ENCODE data around the gene RAD51AP2. TPM values are rescaled to one million over a fixed set of nuclear protein-coding genes. Genes with fewer than 3 reads are reported as not detected.
A peak's percentile ranks its signal among the peaks of the same experiment; 100 is the strongest.

The RAD51AP2 gene
- total and polyA plus RNA-seq, 2 of the 13 experiments (the other 11 are each of a cell fraction or from before 2014, with no cell fraction given): 0.11 to 0.12 TPM

DNA sequence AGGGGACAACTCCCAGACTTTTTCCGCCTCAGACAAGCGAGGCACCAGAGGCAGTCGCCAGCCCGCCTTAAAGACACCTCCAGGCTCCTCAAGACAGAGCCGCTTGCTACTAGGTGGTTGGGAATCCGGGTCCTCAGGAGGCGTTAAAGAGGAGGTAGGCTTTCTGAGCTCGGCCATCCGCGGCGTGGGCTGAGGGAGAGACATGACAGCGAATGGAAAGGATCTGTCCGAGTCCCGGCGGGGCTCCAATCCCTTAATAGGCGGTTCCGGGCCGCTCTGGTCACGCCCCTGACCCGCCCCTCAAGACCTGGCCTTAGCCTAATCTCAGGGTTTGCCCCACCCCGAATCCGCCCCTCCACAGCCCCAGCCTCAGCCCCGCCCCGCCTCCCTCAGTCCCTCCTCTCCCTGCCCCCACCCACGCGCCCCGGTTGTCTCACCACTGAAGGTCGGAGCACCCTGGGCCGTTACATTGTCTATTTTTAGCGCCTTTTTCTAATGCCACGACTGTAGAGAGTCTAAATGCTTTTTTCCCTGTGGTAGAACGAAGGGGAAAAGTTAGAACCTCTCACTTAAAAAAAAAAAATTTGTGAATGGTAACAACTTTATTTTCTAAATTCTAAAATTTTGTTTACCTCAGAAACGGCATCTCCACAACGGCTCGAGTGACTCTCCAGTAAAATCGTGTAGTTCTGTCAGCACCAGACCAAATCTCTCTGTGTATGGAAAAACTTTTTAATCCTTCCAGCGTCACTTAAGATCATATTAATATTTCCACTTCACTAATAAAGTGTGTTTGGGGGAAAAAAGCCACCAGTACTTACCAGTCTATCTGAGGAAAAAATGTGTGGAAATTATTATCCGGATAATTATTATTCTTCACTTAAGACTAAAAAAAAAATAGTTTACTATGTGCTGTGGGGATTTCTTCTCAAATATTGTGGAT, at the start of gene RAD51AP2 (continued):
- TF ChIP-seq ZFY (CRISPR knock-in tag; IDR thresholded peaks at IDR 0.05) (no peak), ZNF766 (CRISPR knock-in tag; IDR thresholded peaks at IDR 0.05; ENCODE audit: borderline replicate concordance) (no peak), ZBTB1 (CRISPR knock-in tag; IDR thresholded peaks at IDR 0.05; ENCODE audit: borderline replicate concordance) (no peak), ZNF547 (CRISPR knock-in tag; IDR thresholded peaks at IDR 0.05) (peak; percentile 29; the same call in 1 of the 2 replicates), MIER3 (CRISPR knock-in tag; IDR thresholded peaks at IDR 0.05; ENCODE audit: borderline replicate concordance) (no peak), U2AF1 (optimal IDR thresholded peaks at IDR 0.05; ENCODE audit: low read depth, low read length) (no peak), SP5 (CRISPR knock-in tag; IDR thresholded peaks at IDR 0.05; ENCODE audit: borderline replicate concordance, low read depth) (no peak), EED (CRISPR knock-in tag; IDR thresholded peaks at IDR 0.05) (no peak), RNF2 (conservative IDR thresholded peaks at IDR 0.05; ENCODE audit: low read depth) (no peak), CCDC6 (CRISPR knock-in tag; IDR thresholded peaks at IDR 0.05) (no peak), ZEB1 (IDR thresholded peaks at IDR 0.05; ENCODE audit: insufficient replicate concordance, low read depth) (peak; percentile 91), ZNF235 (CRISPR knock-in tag; IDR thresholded peaks at IDR 0.05; ENCODE audit: borderline replicate concordance) (no peak), ZNF264 (CRISPR knock-in tag; IDR thresholded peaks at IDR 0.05) (no peak), SMYD3 (CRISPR knock-in tag; IDR thresholded peaks at IDR 0.05) (no peak), ZC3H4 (CRISPR knock-in tag; IDR thresholded peaks at IDR 0.05; ENCODE audit: borderline replicate concordance) (no peak), WIZ (CRISPR knock-in tag; IDR thresholded peaks at IDR 0.05) (no peak), IKZF1 (IDR thresholded peaks at IDR 0.05) (no peak), RELA (CRISPR knock-in tag; IDR thresholded peaks at IDR 0.05) (no peak), HOXA5 (CRISPR knock-in tag; IDR thresholded peaks at IDR 0.05) (no peak), MEF2D (CRISPR knock-in tag; IDR thresholded peaks at IDR 0.05) (peak; percentile 61; the same call in 1 of the 2 replicates)
- TF ChIP-seq, protein P1, sequence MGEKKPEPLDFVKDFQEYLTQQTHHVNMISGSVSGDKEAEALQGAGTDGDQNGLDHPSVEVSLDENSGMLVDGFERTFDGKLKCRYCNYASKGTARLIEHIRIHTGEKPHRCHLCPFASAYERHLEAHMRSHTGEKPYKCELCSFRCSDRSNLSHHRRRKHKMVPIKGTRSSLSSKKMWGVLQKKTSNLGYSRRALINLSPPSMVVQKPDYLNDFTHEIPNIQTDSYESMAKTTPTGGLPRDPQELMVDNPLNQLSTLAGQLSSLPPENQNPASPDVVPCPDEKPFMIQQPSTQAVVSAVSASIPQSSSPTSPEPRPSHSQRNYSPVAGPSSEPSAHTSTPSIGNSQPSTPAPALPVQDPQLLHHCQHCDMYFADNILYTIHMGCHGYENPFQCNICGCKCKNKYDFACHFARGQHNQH (CRISPR knock-in tag; IDR thresholded peaks at IDR 0.05): peak; percentile 50; the same call in 1 of the 2 replicates
- TF ChIP-seq, protein P2, sequence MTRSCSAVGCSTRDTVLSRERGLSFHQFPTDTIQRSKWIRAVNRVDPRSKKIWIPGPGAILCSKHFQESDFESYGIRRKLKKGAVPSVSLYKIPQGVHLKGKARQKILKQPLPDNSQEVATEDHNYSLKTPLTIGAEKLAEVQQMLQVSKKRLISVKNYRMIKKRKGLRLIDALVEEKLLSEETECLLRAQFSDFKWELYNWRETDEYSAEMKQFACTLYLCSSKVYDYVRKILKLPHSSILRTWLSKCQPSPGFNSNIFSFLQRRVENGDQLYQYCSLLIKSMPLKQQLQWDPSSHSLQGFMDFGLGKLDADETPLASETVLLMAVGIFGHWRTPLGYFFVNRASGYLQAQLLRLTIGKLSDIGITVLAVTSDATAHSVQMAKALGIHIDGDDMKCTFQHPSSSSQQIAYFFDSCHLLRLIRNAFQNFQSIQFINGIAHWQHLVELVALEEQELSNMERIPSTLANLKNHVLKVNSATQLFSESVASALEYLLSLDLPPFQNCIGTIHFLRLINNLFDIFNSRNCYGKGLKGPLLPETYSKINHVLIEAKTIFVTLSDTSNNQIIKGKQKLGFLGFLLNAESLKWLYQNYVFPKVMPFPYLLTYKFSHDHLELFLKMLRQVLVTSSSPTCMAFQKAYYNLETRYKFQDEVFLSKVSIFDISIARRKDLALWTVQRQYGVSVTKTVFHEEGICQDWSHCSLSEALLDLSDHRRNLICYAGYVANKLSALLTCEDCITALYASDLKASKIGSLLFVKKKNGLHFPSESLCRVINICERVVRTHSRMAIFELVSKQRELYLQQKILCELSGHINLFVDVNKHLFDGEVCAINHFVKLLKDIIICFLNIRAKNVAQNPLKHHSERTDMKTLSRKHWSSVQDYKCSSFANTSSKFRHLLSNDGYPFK (CRISPR knock-in tag; IDR thresholded peaks at IDR 0.05; ENCODE audit: borderline replicate concordance): no peak

Measured in HepG2 (cell line).